ENCODE data around the gene MYH13. TPM values are rescaled to one million over a fixed set of nuclear protein-coding genes. Genes with fewer than 3 reads are reported as not detected.

MYH13 gene
- total RNA-seq, 2 experiments from 2014 or later, result not detected

DNA sequence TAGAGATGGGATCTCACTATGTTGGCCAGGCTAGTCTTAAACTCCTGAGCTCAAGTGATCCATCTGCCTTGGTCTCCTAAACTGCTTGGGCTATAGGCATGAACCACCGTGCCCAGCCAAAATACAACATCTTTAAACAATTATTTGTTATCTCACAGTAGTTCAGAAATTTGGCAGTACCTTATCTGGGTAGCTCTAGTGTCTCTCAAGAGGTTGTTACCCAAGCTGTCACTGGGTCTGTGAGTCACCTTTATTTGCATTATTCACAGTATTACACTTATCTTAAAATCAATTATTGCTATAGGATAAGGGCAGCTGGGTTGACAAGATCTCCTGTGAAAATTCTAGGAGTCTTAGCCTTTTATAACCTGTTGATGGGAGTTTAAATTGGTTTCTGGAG lies 110.4 kb downstream of the MYH13 start:
- Mint-ChIP-seq H3K4me3 (no peak overlapping the region), H3K36me3 (no peaks in the 10 kb centered on the region), H3K9me3 (peaks cover 5% of the 10 kb centered on the region), H3K27ac (no peak overlapping the region), H3K4me1 (ENCODE audit: low read depth) (no peaks in the 10 kb centered on the region), H3K27me3 (peaks cover 1% of the 10 kb centered on the region)
- POLR2A ChIA-PET, result no interaction called here
- intact Hi-C loops (cut with micrococcal nuclease), result no loop called here
- DNase-seq, result no peak
- CTCF ChIA-PET, result no interaction called here

- no peaks in the 10 kb centered on the region for H3K36me3 Mint-ChIP-seq
- ChIA-PET CTCF (no interaction called here), POLR2A (no interaction called here)
- H3K27me3 Mint-ChIP-seq, result peaks cover 1% of the 10 kb centered on the region
- intact Hi-C loops (cut with micrococcal nuclease), result no loop called here
- no peak for DNase-seq
- H3K9me3 Mint-ChIP-seq, result peaks cover 5% of the 10 kb centered on the region
- H3K27ac Mint-ChIP-seq, result no peak overlapping the region
- H3K4me1 Mint-ChIP-seq (ENCODE audit: low read depth), result no peaks in the 10 kb centered on the region
- H3K4me3 Mint-ChIP-seq, result no peak overlapping the region
Observed at GRCh38 chr17:10261098-10261497, 111.7 kb downstream of the MYH13 start.

- H3K9me3 Mint-ChIP-seq, result peaks cover 4% of the 10 kb centered on the region
- CTCF ChIA-PET, result interaction anchor here (1.2 kb wide), 1 partner anchor 365 kb away, joined by 3 read pairs; no protein-coding TSS in a partner anchor
- peaks cover 1% of the 10 kb centered on the region for H3K27me3 Mint-ChIP-seq
- H3K4me1 Mint-ChIP-seq (ENCODE audit: low read depth), result no peaks in the 10 kb centered on the region
- POLR2A ChIA-PET, result no interaction called here
- intact Hi-C loops (cut with micrococcal nuclease), result no loop called here
- no peak for DNase-seq
- H3K27ac Mint-ChIP-seq, result no peak overlapping the region
- no peak overlapping the region for H3K4me3 Mint-ChIP-seq
- H3K36me3 Mint-ChIP-seq, result no peaks in the 10 kb centered on the region
Observed at GRCh38 chr17:10251212-10251948, 121.4 kb downstream of the MYH13 start.

Other genes with a start within 250 kb of the MYH13 start
- gene GAS7, start 174.4 kb downstream of the MYH13 start, total RNA-seq, result under 1 TPM; 0.24 to 0.26 TPM
- gene MYH8, start 48.9 kb upstream of the MYH13 start, total RNA-seq, result not detected
- not detected for gene MYH4, start 96.6 kb upstream of the MYH13 start, total RNA-seq
- gene MYH1, start 145.5 kb upstream of the MYH13 start, total RNA-seq, result not detected
- gene MYH2, start 176.7 kb upstream of the MYH13 start, total RNA-seq, result not detected

All from activated CD4-positive, alpha-beta memory T cell treated with anti-CD3 and anti-CD28 coated beads for 36 hours (primary cell).